ENCODE data around the gene NR6A1.

The NR6A1 gene

GRCh38 chr9:124699575-124699974 lies 71.5 kb downstream of the NR6A1 start:
- Histone ChIP-seq H3K27ac (replicated peaks) (no peak overlapping the region), H3K4me3 (replicated peaks; ENCODE audit: insufficient read depth, low read length) (no peak overlapping the region), H3K27me3 (ENCODE audit: insufficient read depth, poor library complexity, severe bottlenecking) (no peaks in the 10 kb centered on the region)
- TF ChIP-seq CTCF (IDR thresholded peaks at IDR 0.05; ENCODE audit: insufficient read depth, low read length) (no peak), POLR2AphosphoS5 (IDR thresholded peaks at IDR 0.05; ENCODE audit: low read depth) (no peak), SPI1 (IDR thresholded peaks at IDR 0.05; ENCODE audit: borderline replicate concordance, low read depth) (no peak), GABPA (IDR thresholded peaks at IDR 0.05; ENCODE audit: low read depth) (no peak)
- TF ChIP-seq, protein P1, sequence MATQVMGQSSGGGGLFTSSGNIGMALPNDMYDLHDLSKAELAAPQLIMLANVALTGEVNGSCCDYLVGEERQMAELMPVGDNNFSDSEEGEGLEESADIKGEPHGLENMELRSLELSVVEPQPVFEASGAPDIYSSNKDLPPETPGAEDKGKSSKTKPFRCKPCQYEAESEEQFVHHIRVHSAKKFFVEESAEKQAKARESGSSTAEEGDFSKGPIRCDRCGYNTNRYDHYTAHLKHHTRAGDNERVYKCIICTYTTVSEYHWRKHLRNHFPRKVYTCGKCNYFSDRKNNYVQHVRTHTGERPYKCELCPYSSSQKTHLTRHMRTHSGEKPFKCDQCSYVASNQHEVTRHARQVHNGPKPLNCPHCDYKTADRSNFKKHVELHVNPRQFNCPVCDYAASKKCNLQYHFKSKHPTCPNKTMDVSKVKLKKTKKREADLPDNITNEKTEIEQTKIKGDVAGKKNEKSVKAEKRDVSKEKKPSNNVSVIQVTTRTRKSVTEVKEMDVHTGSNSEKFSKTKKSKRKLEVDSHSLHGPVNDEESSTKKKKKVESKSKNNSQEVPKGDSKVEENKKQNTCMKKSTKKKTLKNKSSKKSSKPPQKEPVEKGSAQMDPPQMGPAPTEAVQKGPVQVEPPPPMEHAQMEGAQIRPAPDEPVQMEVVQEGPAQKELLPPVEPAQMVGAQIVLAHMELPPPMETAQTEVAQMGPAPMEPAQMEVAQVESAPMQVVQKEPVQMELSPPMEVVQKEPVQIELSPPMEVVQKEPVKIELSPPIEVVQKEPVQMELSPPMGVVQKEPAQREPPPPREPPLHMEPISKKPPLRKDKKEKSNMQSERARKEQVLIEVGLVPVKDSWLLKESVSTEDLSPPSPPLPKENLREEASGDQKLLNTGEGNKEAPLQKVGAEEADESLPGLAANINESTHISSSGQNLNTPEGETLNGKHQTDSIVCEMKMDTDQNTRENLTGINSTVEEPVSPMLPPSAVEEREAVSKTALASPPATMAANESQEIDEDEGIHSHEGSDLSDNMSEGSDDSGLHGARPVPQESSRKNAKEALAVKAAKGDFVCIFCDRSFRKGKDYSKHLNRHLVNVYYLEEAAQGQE (IDR thresholded peaks at IDR 0.05; ENCODE audit: insufficient replicate concordance, low read depth), result no peak
- DNase-seq (ENCODE audit: low read depth in 1 of 2, low spot score in 1 of 2), result no peak

- H3K27ac ChIP-seq (replicated peaks), result no peak overlapping the region
- H3K27me3 ChIP-seq (ENCODE audit: insufficient read depth, poor library complexity, severe bottlenecking), result no peaks in the 10 kb centered on the region
- H3K4me3 ChIP-seq (replicated peaks; ENCODE audit: insufficient read depth, low read length), result no peak overlapping the region
- no peak for DNase-seq (ENCODE audit: low read depth in 1 of 2, low spot score in 1 of 2)
- TF ChIP-seq GABPA (IDR thresholded peaks at IDR 0.05; ENCODE audit: low read depth), result no peak
These were observed 72.8 kb downstream of the NR6A1 start for GRCh38 chr9:124698265-124698664.

- Histone ChIP-seq H3K27ac (replicated peaks) (no peak overlapping the region), H3K4me3 (replicated peaks; ENCODE audit: insufficient read depth, low read length) (no peak overlapping the region), H3K27me3 (ENCODE audit: insufficient read depth, poor library complexity, severe bottlenecking) (no peaks in the 10 kb centered on the region)
- DNase-seq (ENCODE audit: low read depth in 1 of 2, low spot score in 1 of 2), result no peak
- TF ChIP-seq, protein P1 (IDR thresholded peaks at IDR 0.05; ENCODE audit: insufficient replicate concordance, low read depth), result no peak
- TF ChIP-seq CTCF (IDR thresholded peaks at IDR 0.05; ENCODE audit: insufficient read depth, low read length), result no peak
- TF ChIP-seq SPI1 (IDR thresholded peaks at IDR 0.05; ENCODE audit: borderline replicate concordance, low read depth), result no peak
- no peak for TF ChIP-seq GABPA (IDR thresholded peaks at IDR 0.05; ENCODE audit: low read depth)
- TF ChIP-seq POLR2AphosphoS5 (IDR thresholded peaks at IDR 0.05; ENCODE audit: low read depth), result no peak
These were observed 73.5 kb downstream of the NR6A1 start for GRCh38 chr9:124697326-124698200.

GRCh38 chr9:124696101-124696500 lies 75.0 kb downstream of the NR6A1 start:
- no peak for DNase-seq (ENCODE audit: low read depth in 1 of 2, low spot score in 1 of 2)
- no peak overlapping the region for H3K27ac ChIP-seq (replicated peaks)
- H3K27me3 ChIP-seq (ENCODE audit: insufficient read depth, poor library complexity, severe bottlenecking), result no peaks in the 10 kb centered on the region
- no peak overlapping the region for H3K4me3 ChIP-seq (replicated peaks; ENCODE audit: insufficient read depth, low read length)
- no peak for TF ChIP-seq POLR2AphosphoS5 (IDR thresholded peaks at IDR 0.05; ENCODE audit: low read depth)
- TF ChIP-seq, protein P1 (IDR thresholded peaks at IDR 0.05; ENCODE audit: insufficient replicate concordance, low read depth), result no peak
- no peak for TF ChIP-seq GABPA (IDR thresholded peaks at IDR 0.05; ENCODE audit: low read depth)

Data from HL-60 (cell line).